A549 (cell line): ENCODE results near the gene UNC45A. TPM values are rescaled to one million over a fixed set of nuclear protein-coding genes. Genes with fewer than 3 reads are reported as not detected.
"Not testable (repeated sequence)": the region's sequence is repeated elsewhere in the genome, so short reads cannot be mapped to it uniquely, and the experiment has no call there.

Experiments
- ATAC-seq, 2 experiments: fragments of 200-7000 bp in 1 of 2; fragments of >200 bp in 1 of 2; cut with Nextera tagmentation in 1 of 2; cut with Tn5 transposase in 1 of 2; 3 replicates each; pipeline versions ENCODE4 v1.8.0 to v1.9.1; 2018 to 2020; ENCODE audit warnings: mild to moderate bottlenecking in 1 of 2, moderate library complexity in 1 of 2
- CTCF ChIA-PET: fragments of 300-600 bp; sonication (Branson Sonifier 250); formaldehyde crosslinking; extraction: SDS; loops from one replicate; lab custom pipeline; 2021; ENCODE audit warnings: antibody characterized with exemption, inconsistent platforms; lab: Yijun Ruan, JAX
- POLR2A ChIA-PET: fragments of 350-600 bp; formaldehyde crosslinking; extraction: SDS; loops from one replicate; lab custom pipeline; 2021; ENCODE audit warnings: antibody characterized with exemption, inconsistent platforms; lab: Yijun Ruan, JAX
- DNase-seq, 2 experiments: peaks; one replicate each; pipeline versions ENCODE4 v3.0.0 to v3.0.0-alpha.2; 2011 to 2016; ENCODE audit warnings: low read depth in 1 of 2, low spot score in 1 of 2
- FAIRE-seq: peaks from 2 replicates; lab custom pipeline; 2011; peaks lifted over from hg19 to GRCh38; lab: Jason Lieb, UNC
- H3K27ac ChIP-seq, 2 experiments: fragments of >200 bp; sonication (Bioruptor Twin); formaldehyde crosslinking; 3 replicates each; pipeline ENCODE4 v1.5.1; 2016 to 2017
- H3K4me1 ChIP-seq: fragments of >200 bp; sonication (Bioruptor Twin); formaldehyde crosslinking; 3 replicates; pipeline ENCODE4 v1.6.1; 2016
- H3K4me2 ChIP-seq: fragments of >200 bp; sonication (Bioruptor Twin); formaldehyde crosslinking; 3 replicates; pipeline ENCODE4 v1.6.1; 2016
- H3K4me3 ChIP-seq: fragments of >200 bp; sonication (Bioruptor Twin); formaldehyde crosslinking; 3 replicates; pipeline ENCODE4 v1.5.1; 2016
- H3K9me3 ChIP-seq: fragments of >200 bp; sonication (Bioruptor Twin); formaldehyde crosslinking; 3 replicates; pipeline ENCODE4 v1.6.1; 2016
- CHD4 ChIP-seq: fragments of 200-600 bp; sonication (generic); IDR thresholded peaks from 2 replicates; pipeline ENCODE4 v1.6.1; 2016; ENCODE audit warnings: antibody characterized with exemption, mild to moderate bottlenecking, borderline replicate concordance
- EHF ChIP-seq: fragments of 250-450 bp; sonication (Bioruptor Pico); IDR thresholded peaks from 2 replicates; pipeline ENCODE4 v1.5.0; 2020; ENCODE audit warnings: mild to moderate bottlenecking
- EHMT2 ChIP-seq: fragments of 200-600 bp; sonication (generic); IDR thresholded peaks from 2 replicates; pipeline ENCODE4 v1.6.1; 2016; ENCODE audit warnings: antibody characterized with exemption, low read depth, mild to moderate bottlenecking, moderate library complexity
- ESRRA ChIP-seq: fragments of 150-350 bp; IDR thresholded peaks from 2 replicates; pipeline ENCODE4 v1.6.1; 2014; ENCODE audit warnings: mild to moderate bottlenecking, low read length, borderline replicate concordance
- GATA3 ChIP-seq: IDR thresholded peaks from 2 replicates; pipeline ENCODE4 v1.6.1; 2012; ENCODE audit warnings: borderline replicate concordance
- HDAC2 ChIP-seq: fragments of 200-600 bp; sonication (generic); IDR thresholded peaks from 2 replicates; pipeline ENCODE4 v1.6.1; 2016
- HOXB5 ChIP-seq: fragments of 250-450 bp; sonication (Bioruptor Pico); IDR thresholded peaks from 2 replicates; pipeline ENCODE4 v1.5.0; 2020; ENCODE audit warnings: mild to moderate bottlenecking, moderate library complexity
- JUN ChIP-seq, 2 experiments: fragments of >200 bp; sonication (Bioruptor Twin); formaldehyde crosslinking; IDR thresholded peaks; 2 replicates in 1 of 2; 3 replicates in 1 of 2; pipeline ENCODE4 v1.6.1; 2016 to 2017
- JUNB ChIP-seq: fragments of >200 bp; sonication (Bioruptor Twin); formaldehyde crosslinking; IDR thresholded peaks from 2 replicates; pipeline ENCODE4 v1.6.1; 2016
- KDM5A ChIP-seq: fragments of 200-600 bp; sonication (generic); IDR thresholded peaks from 2 replicates; pipeline ENCODE4 v1.6.1; 2016; ENCODE audit warnings: antibody characterized with exemption, mild to moderate bottlenecking
- MAFK ChIP-seq: fragments of 450-650 bp; IDR thresholded peaks from 2 replicates; pipeline ENCODE4 v1.6.1; 2014; ENCODE audit not compliant: partially characterized antibody
- MAZ ChIP-seq: fragments of 150-350 bp; IDR thresholded peaks from 2 replicates; pipeline ENCODE4 v1.6.1; 2014; ENCODE audit warnings: antibody characterized with exemption, low read depth, low read length, borderline replicate concordance
- MYC ChIP-seq: IDR thresholded peaks from 2 replicates; pipeline ENCODE4 v1.6.1; 2012; ENCODE audit warnings: mild to moderate bottlenecking, inconsistent platforms, low read length, improper control_type of control experiment, borderline replicate concordance
- NPAS2 ChIP-seq: fragments of 250-450 bp; sonication (Bioruptor Pico); IDR thresholded peaks from 2 replicates; pipeline ENCODE4 v1.8.0; 2022; ENCODE audit warnings: mild to moderate bottlenecking, moderate library complexity, borderline replicate concordance
- POLR2AphosphoS2 ChIP-seq: conservative IDR thresholded peaks from 2 replicates; pipeline ENCODE4 v1.6.1; 2012; ENCODE audit warnings: low read length, improper control_type of control experiment, inconsistent platforms
- RARB ChIP-seq: fragments of 250-450 bp; sonication (Bioruptor Pico); IDR thresholded peaks from 2 replicates; pipeline ENCODE4 v1.8.0; 2021; ENCODE audit warnings: mild to moderate bottlenecking, moderate library complexity
- RNF2 ChIP-seq: fragments of 200-600 bp; sonication (generic); IDR thresholded peaks from 2 replicates; pipeline ENCODE4 v1.6.1; 2016; ENCODE audit warnings: low read depth, mild to moderate bottlenecking, antibody characterized with exemption, moderate library complexity, borderline replicate concordance
- ZC3H11A ChIP-seq: fragments of 450-650 bp; IDR thresholded peaks from 2 replicates; pipeline ENCODE4 v1.6.1; 2014; ENCODE audit warnings: antibody characterized with exemption, mild to moderate bottlenecking
- ZFP36 ChIP-seq: fragments of 450-650 bp; IDR thresholded peaks from 2 replicates; pipeline ENCODE4 v1.6.1; 2014; ENCODE audit warnings: borderline replicate concordance; ENCODE audit not compliant: partially characterized antibody
- ZNF302 ChIP-seq: fragments of 250-450 bp; sonication (Bioruptor Pico); IDR thresholded peaks from 2 replicates; pipeline ENCODE4 v1.9.0; 2021; ENCODE audit warnings: inconsistent platforms, mild to moderate bottlenecking, moderate library complexity
- WGBS: methylation state at CpG from one replicate; pipeline ENCODE4 v1.1.6; 2017; ENCODE audit errors: missing lambda C conversion rate; 5-methylcytosine and 5-hydroxymethylcytosine counted together
- polyA plus RNA-seq, 4 experiments: library from polyadenylated mRNA; depleted of rRNA in 3 of 4; stranded (reverse); fragments of >200 nt; fragmentation: RNase III in 1 of 4; extraction: RNeasy Plus Mini Kit Qiagen cat#74134 plus additional on column Dnase treatment in 1 of 4; gene quantifications; 2 replicates in 3 of 4; 3 replicates in 1 of 4; pipeline ENCODE4 v1.2.3, GENCODE V29; 2011 to 2017
- TF ChIP-seq, protein P1 (sequence below): IDR thresholded peaks from 2 replicates; pipeline ENCODE4 v1.6.1; 2012; ENCODE audit warnings: low read depth, borderline replicate concordance
- TF ChIP-seq, protein P2 (sequence below): fragments of 150-350 bp; IDR thresholded peaks from 2 replicates; pipeline ENCODE4 v1.6.1; 2014; ENCODE audit warnings: low read depth, mild to moderate bottlenecking, low read length
- TF ChIP-seq, protein P3 (sequence below): fragments of 450-650 bp; IDR thresholded peaks from 2 replicates; pipeline ENCODE4 v1.6.1; 2014; ENCODE audit warnings: antibody characterized with exemption
- TF ChIP-seq, protein P4 (sequence below): fragments of >200 bp; sonication (Bioruptor Twin); formaldehyde crosslinking; IDR thresholded peaks from 3 replicates; pipeline ENCODE4 v1.6.1; 2016
- TF ChIP-seq, protein P5 (sequence below): IDR thresholded peaks from 2 replicates; pipeline ENCODE4 v1.6.1; 2012

Gene UNC45A
- polyA plus RNA-seq, 2 of the 4 experiments (the other 2 are of a cell fraction), result 48.2 to 80.4 TPM

DNA sequence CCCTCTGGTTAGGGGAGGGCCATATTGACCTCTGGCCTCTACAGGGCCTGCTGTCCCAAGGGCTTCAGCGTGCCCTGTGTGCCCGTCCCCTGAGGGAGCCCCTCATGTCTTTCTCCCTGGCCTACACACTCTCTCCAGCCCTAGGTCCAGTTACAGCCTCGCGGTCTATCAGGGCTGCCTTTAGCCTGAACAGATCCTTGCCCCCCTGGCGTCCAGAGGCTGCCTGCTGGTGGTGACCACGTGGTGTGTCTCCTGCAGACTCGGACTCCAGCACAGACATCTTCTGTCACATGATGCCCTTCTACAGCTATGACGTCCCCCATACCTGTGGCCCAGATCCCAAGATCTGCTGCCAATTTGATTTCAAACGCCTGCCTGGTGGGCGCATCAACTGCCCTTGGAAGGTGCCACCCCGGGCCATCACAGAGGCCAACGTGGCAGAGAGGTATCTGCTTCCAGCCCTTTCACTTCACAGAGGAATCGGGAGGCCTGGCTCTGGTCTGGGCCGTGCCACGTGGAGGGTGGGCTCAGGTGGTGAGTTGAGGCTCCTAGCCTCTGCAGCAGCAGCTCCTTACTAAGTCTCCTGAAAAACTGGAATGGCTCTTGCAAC lies 27.9 kb upstream of the UNC45A start:
- DNase-seq (no peak), FAIRE-seq (no peak), ATAC-seq (no peak)
- Histone ChIP-seq H3K4me2 (no peak overlapping the region), H3K4me3 (no peak overlapping the region), H3K9me3 (no peaks in the 10 kb centered on the region), H3K27ac (no peak overlapping the region), H3K4me1 (peaks cover 6% of the 10 kb centered on the region; the same call in 2 of the 3 replicates)
- WGBS, result 86% methylated on average over 15 of the region's 15 CpGs
- TF ChIP-seq HDAC2, result no peak
- no peak for TF ChIP-seq ZNF302 (CRISPR knock-in tag)
- no peak for TF ChIP-seq NPAS2
- TF ChIP-seq, protein P1, sequence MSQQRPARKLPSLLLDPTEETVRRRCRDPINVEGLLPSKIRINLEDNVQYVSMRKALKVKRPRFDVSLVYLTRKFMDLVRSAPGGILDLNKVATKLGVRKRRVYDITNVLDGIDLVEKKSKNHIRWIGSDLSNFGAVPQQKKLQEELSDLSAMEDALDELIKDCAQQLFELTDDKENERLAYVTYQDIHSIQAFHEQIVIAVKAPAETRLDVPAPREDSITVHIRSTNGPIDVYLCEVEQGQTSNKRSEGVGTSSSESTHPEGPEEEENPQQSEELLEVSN, result no peak
- no peak for TF ChIP-seq EHF (CRISPR knock-in tag)
- TF ChIP-seq, protein P2, sequence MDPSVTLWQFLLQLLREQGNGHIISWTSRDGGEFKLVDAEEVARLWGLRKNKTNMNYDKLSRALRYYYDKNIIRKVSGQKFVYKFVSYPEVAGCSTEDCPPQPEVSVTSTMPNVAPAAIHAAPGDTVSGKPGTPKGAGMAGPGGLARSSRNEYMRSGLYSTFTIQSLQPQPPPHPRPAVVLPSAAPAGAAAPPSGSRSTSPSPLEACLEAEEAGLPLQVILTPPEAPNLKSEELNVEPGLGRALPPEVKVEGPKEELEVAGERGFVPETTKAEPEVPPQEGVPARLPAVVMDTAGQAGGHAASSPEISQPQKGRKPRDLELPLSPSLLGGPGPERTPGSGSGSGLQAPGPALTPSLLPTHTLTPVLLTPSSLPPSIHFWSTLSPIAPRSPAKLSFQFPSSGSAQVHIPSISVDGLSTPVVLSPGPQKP, result no peak
- TF ChIP-seq ZFP36, result no peak
- TF ChIP-seq ESRRA, result no peak
- TF ChIP-seq MYC, result no peak
- TF ChIP-seq GATA3, result no peak
- POLR2A ChIA-PET, result no interaction called here
- CTCF ChIA-PET, result interaction anchor here (8.4 to 16.8 kb wide), 2 partner anchors 21 to 23 kb away, joined by 79 to 326 read pairs; partner anchors contain the start of genes FES, HDDC3 and UNC45A

DNA sequence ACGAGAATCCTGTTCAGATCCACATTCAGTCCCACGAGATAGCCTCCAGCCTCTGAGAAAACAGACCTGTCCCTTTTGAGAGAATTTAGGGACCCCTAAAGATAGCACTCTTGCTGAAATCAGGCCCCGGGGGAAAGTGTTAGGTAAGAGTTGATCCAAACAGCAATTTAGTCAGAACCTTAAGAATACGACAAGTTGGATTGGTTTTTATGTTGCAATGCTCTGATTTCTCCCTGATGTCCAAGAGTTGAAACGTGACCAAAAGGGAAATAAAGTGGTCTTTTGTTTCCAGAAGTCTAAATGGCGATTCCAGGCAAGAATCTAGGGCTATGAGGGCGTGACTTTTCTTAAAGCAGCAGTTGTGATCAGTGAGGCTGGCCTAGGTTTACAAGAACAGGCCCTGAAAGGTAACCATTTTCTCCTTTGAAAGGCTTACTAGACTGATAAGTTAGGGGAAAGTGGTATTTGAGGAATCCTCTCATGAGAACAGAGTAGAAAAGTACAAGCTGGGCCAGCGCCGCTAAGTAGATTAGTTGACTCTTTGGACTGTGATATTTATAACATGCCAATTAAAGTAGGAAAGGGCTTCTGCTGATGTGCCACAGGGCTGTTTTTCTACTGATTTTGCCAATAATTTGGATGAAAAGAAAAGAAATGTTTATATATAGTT lies 27.1 kb upstream of the UNC45A start:
- TF ChIP-seq MAZ (no peak), ZC3H11A (no peak), RNF2 (no peak), CHD4 (no peak), JUNB (no peak), GATA3 (no peak), KDM5A (no peak), RARB (CRISPR knock-in tag) (no peak), ZNF302 (CRISPR knock-in tag) (no peak), JUN (IDR thresholded peaks at IDR 0.05) (no peak), HOXB5 (CRISPR knock-in tag) (no peak), POLR2AphosphoS2 (no peak), EHMT2 (no peak), ESRRA (no peak), MAFK (no peak)
- TF ChIP-seq, protein P1, result no peak
- TF ChIP-seq, protein P3, sequence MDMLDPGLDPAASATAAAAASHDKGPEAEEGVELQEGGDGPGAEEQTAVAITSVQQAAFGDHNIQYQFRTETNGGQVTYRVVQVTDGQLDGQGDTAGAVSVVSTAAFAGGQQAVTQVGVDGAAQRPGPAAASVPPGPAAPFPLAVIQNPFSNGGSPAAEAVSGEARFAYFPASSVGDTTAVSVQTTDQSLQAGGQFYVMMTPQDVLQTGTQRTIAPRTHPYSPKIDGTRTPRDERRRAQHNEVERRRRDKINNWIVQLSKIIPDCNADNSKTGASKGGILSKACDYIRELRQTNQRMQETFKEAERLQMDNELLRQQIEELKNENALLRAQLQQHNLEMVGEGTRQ, result no peak
- TF ChIP-seq, protein P4, sequence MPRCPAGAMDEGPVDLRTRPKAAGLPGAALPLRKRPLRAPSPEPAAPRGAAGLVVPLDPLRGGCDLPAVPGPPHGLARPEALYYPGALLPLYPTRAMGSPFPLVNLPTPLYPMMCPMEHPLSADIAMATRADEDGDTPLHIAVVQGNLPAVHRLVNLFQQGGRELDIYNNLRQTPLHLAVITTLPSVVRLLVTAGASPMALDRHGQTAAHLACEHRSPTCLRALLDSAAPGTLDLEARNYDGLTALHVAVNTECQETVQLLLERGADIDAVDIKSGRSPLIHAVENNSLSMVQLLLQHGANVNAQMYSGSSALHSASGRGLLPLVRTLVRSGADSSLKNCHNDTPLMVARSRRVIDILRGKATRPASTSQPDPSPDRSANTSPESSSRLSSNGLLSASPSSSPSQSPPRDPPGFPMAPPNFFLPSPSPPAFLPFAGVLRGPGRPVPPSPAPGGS, result no peak
- TF ChIP-seq, protein P5, sequence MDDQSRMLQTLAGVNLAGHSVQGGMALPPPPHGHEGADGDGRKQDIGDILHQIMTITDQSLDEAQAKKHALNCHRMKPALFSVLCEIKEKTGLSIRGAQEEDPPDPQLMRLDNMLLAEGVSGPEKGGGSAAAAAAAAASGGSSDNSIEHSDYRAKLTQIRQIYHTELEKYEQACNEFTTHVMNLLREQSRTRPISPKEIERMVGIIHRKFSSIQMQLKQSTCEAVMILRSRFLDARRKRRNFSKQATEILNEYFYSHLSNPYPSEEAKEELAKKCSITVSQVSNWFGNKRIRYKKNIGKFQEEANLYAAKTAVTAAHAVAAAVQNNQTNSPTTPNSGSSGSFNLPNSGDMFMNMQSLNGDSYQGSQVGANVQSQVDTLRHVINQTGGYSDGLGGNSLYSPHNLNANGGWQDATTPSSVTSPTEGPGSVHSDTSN, result no peak
- H3K4me2 ChIP-seq, result no peak overlapping the region
- ATAC-seq (no peak), FAIRE-seq (no peak), DNase-seq (no peak)
- H3K9me3 ChIP-seq, result no peaks in the 10 kb centered on the region
- H3K4me1 ChIP-seq, result peaks cover 6% of the 10 kb centered on the region; the same call in 2 of the 3 replicates
- POLR2A ChIA-PET, result no interaction called here
- H3K4me3 ChIP-seq, result no peak overlapping the region
- CTCF ChIA-PET, result interaction anchor here (1.8 to 16.8 kb wide), 4 partner anchors 22 to 426 kb away, joined by 4 to 326 read pairs (median 55); partner anchors contain the start of genes FES, HDDC3 and UNC45A
- no peak overlapping the region for H3K27ac ChIP-seq
- WGBS, result 83% methylated on average over 9 of the region's 9 CpGs

DNA sequence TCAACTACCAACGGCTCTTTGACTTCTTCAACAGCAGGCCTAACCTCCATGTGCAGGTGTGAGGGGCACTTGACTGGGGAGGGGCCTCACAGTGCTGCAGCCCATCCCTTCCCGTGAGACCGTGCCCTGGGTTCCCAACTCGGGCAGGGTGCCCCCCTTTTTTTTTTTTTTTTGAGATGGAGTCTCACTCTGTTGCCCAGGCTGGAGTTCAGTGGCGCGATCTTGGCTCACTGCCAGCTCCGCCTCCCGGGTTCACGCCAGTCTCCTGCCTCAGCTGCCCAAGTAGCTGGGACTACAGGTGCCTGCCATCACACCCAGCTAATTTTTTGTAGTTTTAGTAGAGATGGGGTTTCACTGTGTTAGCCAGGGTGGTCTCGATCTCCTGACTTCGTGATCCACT lies 25.6 kb upstream of the UNC45A start:
- H3K4me3 ChIP-seq, H3K4me2 ChIP-seq, FAIRE-seq, H3K4me1 ChIP-seq, H3K27ac ChIP-seq, H3K9me3 ChIP-seq, ATAC-seq, POLR2A ChIA-PET, DNase-seq: not testable (repeated sequence)
- CTCF ChIA-PET, result interaction anchor here (1.4 to 5.9 kb wide), 4 partner anchors 10 to 427 kb away, joined by 4 to 38 read pairs (median 18); partner anchors contain the start of genes HDDC3 and UNC45A
- 90% methylated on average over 11 of the region's 11 CpGs for WGBS
